Astrocyte of the spinal cord (primary cell): ENCODE data around the gene GSDME.

Experiments
- DNase-seq: peaks from one replicate; pipeline ENCODE4 v3.0.0; 2011; ENCODE audit warnings: low read depth, low spot score
- H3K4me3 ChIP-seq: 2 replicates; pipeline ENCODE4 v1.5.1; 2011; ENCODE audit warnings: low read depth, mild to moderate bottlenecking, low read length, moderate library complexity
- CTCF ChIP-seq: IDR thresholded peaks from 2 replicates; pipeline ENCODE4 v1.5.1; 2012; ENCODE audit warnings: low read depth, mild to moderate bottlenecking, low read length, inconsistent platforms
- in situ Hi-C: cut with HindIII; loops from 2 replicates; pipeline ENCODE4 v1.10.0; 2017; ENCODE audit warnings: low sequenced_read_pairs

GSDME gene

DNA sequence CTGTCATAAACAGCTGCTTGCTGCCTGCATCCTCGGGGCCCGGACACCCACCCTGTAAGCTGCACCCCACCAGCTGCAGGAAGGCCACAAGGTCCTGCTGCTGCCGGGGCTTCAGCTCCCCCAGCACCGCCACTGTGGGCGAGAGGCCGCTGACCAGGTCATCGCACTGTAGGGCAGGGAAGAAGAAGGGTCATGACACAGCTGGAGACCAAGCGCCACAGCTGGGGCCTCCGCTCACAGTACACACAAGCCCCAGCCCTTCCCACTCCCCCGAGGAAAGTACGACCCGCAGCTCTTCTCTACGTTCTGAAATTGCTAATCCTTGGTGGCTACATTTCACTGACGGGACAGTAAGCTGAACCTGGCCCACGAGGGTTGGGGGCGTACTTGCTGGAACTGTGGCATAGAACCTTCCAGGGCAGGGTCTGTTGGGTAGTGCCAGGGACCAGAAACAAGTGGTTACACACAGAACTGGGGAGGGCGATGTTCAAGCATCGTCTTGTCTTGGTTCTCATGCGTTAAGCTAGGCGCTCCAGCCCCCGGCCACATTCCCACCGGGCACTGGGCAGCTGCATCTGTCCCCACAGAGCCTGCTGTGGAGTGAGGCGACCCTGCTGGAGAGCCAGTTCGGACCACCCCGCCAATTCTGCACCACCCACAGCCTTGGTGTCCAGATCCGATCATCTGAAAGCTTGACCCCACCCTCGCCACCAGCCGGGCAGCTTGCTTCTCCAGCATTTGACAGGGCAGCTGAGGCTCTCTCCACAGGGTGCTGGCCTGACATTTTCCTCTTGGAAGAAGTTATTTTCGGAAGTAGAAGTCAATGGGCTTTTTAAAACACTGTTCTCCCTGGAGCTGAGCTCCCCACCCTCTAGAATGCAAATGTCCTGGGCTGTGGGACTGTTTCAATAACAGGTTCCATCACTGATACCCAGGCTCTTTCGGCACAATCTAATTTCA is 50.8 kb downstream of the GSDME start:
- in situ Hi-C loops, result no loop called here
- TF ChIP-seq CTCF, result no peak
- H3K4me3 ChIP-seq, result no peak overlapping the region
- no peak for DNase-seq

DNA sequence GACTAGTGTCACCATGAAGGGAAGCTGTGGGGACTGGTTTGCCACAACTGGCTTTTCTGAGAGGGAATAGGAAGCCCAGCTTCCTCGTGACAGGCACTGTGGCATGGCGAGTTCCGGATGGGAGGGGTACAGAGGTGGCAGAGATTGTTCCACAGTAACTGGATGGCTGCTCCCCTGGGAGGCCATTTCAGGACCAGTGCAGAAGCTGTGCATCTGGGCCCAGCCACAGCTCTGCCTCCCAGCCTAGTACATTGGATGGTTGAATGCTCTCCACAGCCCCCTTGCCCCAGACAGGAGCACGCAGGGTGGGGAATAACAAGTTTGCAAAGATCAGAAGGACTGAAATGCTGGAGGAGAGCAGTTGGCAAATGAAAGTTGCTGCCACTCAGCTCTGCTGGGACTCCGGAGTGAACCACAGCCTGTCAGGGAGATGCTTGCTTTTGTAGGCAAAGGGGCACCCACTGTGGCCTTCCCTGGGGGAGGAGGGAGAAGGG is 51.8 kb downstream of the GSDME start:
- no peak for DNase-seq
- H3K4me3 ChIP-seq, result no peak overlapping the region
- TF ChIP-seq CTCF, result no peak
- in situ Hi-C loops, result no loop called here

GRCh38 chr7:24704311-24704710 is 53.0 kb downstream of the GSDME start:
- TF ChIP-seq CTCF, result no peak
- DNase-seq, result no peak
- no peak overlapping the region for H3K4me3 ChIP-seq
- in situ Hi-C loops, result no loop called here

GRCh38 chr7:24703296-24703695 is 54.0 kb downstream of the GSDME start:
- no peak for DNase-seq
- no peak for TF ChIP-seq CTCF
- H3K4me3 ChIP-seq, result no peak overlapping the region
- in situ Hi-C loops, result no loop called here

DNA sequence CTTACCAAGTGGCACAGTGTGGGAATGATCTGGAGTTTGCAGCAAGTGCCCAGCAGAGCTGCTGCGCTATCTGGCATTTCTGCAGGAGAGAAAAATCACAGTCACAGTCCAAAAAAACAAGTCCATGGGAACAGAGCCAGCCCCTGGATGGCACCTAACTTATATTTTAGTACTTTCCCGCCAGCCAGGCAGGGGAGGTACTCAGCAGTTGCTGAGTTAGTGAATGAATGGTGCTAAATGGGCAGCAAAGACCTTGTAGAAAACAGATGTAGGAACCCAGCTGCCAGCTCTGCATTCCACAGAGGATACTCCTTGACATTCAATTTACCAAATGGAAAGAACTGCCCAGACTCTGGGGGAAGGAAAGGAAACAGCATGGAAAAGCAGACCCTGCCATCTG is 54.5 kb downstream of the GSDME start:
- in situ Hi-C loops, result no loop called here
- peak; percentile 33 for DNase-seq
- no peak for TF ChIP-seq CTCF
- H3K4me3 ChIP-seq, result no peak overlapping the region

GRCh38 chr7:24701261-24702235 is 55.7 kb downstream of the GSDME start:
- TF ChIP-seq CTCF, result no peak
- DNase-seq, result peak; percentile 92
- no peak overlapping the region for H3K4me3 ChIP-seq
- in situ Hi-C loops, result no loop called here
